Nucleus accumbens (tissue), 56 donors: ENCODE results near the gene THSD7A.

Experiments
- DNase-seq, 56 donors: peaks; one replicate each; lab custom pipeline; 2025; lab: John Stamatoyannopoulos, UW

The THSD7A gene

GRCh38 chr7:11818281-11818680 is 13.7 kb downstream of the THSD7A start:
- DNase-seq: no peak

- DNase-seq: no peak
These were observed 14.8 kb downstream of the THSD7A start for GRCh38 chr7:11817111-11817740.

- no peak for DNase-seq
These were observed 20.3 kb downstream of the THSD7A start for GRCh38 chr7:11811709-11812108.

GRCh38 chr7:11810043-11810625 is 21.9 kb downstream of the THSD7A start:
- DNase-seq: no peak

- DNase-seq: no peak
These were observed 25.0 kb downstream of the THSD7A start for GRCh38 chr7:11807000-11807399.

- no peak for DNase-seq
These were observed 27.4 kb downstream of the THSD7A start for GRCh38 chr7:11804621-11805020.

- DNase-seq: no peak
These were observed 36.8 kb downstream of the THSD7A start for GRCh38 chr7:11795231-11795630.

GRCh38 chr7:11792166-11792565 is 39.8 kb downstream of the THSD7A start:
- DNase-seq: no peak

GRCh38 chr7:11788568-11788967 is 43.4 kb downstream of the THSD7A start:
- no peak for DNase-seq

- DNase-seq: no peak
These were observed 44.5 kb downstream of the THSD7A start for GRCh38 chr7:11787534-11787933.

- no peak for DNase-seq
These were observed 45.8 kb downstream of the THSD7A start for GRCh38 chr7:11786186-11786585.

GRCh38 chr7:11784769-11785536 is 47.0 kb downstream of the THSD7A start:
- no peak for DNase-seq

GRCh38 chr7:11779864-11780674 is 51.9 kb downstream of the THSD7A start:
- DNase-seq: no peak

- DNase-seq: no peak
These were observed 56.0 kb downstream of the THSD7A start for GRCh38 chr7:11776039-11776438.

GRCh38 chr7:11775401-11775800 is 56.6 kb downstream of the THSD7A start:
- no peak for DNase-seq

- DNase-seq: no peak
These were observed 63.7 kb downstream of the THSD7A start for GRCh38 chr7:11768263-11768662.

GRCh38 chr7:11767148-11767547 is 64.8 kb downstream of the THSD7A start:
- no peak for DNase-seq

GRCh38 chr7:11760372-11760771 is 71.6 kb downstream of the THSD7A start:
- no peak for DNase-seq

- no peak for DNase-seq
These were observed 73.3 kb downstream of the THSD7A start for GRCh38 chr7:11758627-11759111.

- no peak for DNase-seq
These were observed 74.8 kb downstream of the THSD7A start for GRCh38 chr7:11757153-11757552.

- DNase-seq: no peak
These were observed 77.1 kb downstream of the THSD7A start for GRCh38 chr7:11754933-11755332.
